Muscle layer of colon (tissue), 2 donors: ENCODE results near the gene FLT1.

Source experiments
- H3K27ac ChIP-seq: one replicate; pipeline ENCODE4 v1.7.0; 2013; ENCODE audit warnings: low read depth, mild to moderate bottlenecking, low read length, moderate library complexity
- H3K27me3 ChIP-seq, 2 donors: one replicate each; pipeline ENCODE4 v1.7.0; 2013; ENCODE audit warnings: low read length in 2 of 2, mild to moderate bottlenecking in 2 of 2; ENCODE audit not compliant: insufficient read depth in 2 of 2, control insufficient read depth in 1 of 2
- H3K36me3 ChIP-seq: one replicate; pipeline ENCODE4 v1.7.0; 2013; ENCODE audit warnings: mild to moderate bottlenecking, low read length; ENCODE audit not compliant: insufficient read depth
- H3K4me1 ChIP-seq: one replicate; pipeline ENCODE4 v1.7.0; 2013; ENCODE audit warnings: mild to moderate bottlenecking, low read length; ENCODE audit not compliant: insufficient read depth
- H3K4me3 ChIP-seq, 2 donors: one replicate each; pipeline ENCODE4 v1.7.0; 2013; ENCODE audit warnings: low read length in 2 of 2, low read depth in 1 of 2, mild to moderate bottlenecking in 1 of 2, moderate library complexity in 1 of 2
- H3K9ac ChIP-seq: one replicate; pipeline ENCODE4 v1.7.0; 2013; ENCODE audit warnings: low read length
- H3K9me3 ChIP-seq: one replicate; pipeline ENCODE4 v1.7.0; 2013; ENCODE audit warnings: mild to moderate bottlenecking, low read length
- donor health status: abdominal sarcoma.
- donor health status: Adenocarcinoma of cecum.

Gene FLT1

GRCh38 chr13:28533441-28534166, 38.7 kb upstream of the FLT1 start:
- peaks cover 7% of the 10 kb centered on the region for H3K4me1 ChIP-seq
- H3K27ac ChIP-seq = no peak overlapping the region
- peaks cover 22 to 40% of the 10 kb centered on the region in 2 donors for H3K27me3 ChIP-seq
- no peak overlapping the region for H3K9ac ChIP-seq
- H3K9me3 ChIP-seq = no peaks in the 10 kb centered on the region
- no peak overlapping the region for H3K4me3 ChIP-seq
- no peaks in the 10 kb centered on the region for H3K36me3 ChIP-seq

- peaks cover 22 to 46% of the 10 kb centered on the region in 2 donors for H3K27me3 ChIP-seq
Observed at GRCh38 chr13:28533125-28533436, 38.2 kb upstream of the FLT1 start.

GRCh38 chr13:28532388-28533124, 37.6 kb upstream of the FLT1 start:
- peaks cover 7% of the 10 kb centered on the region for H3K4me1 ChIP-seq

More at GRCh38 chr13:28533125-28533436, 38.2 kb upstream of the FLT1 start:
- Histone ChIP-seq H3K36me3 (no peaks in the 10 kb centered on the region), H3K4me3 (peak overlapping the region in 1 of 2 donors; percentile 32), H3K9ac (no peak overlapping the region), H3K27ac (no peak overlapping the region), H3K9me3 (no peaks in the 10 kb centered on the region), H3K4me1 (peaks cover 7% of the 10 kb centered on the region)

GRCh38 chr13:28531845-28532387, 37.0 kb upstream of the FLT1 start:
- H3K4me3 ChIP-seq = peak overlapping the region; percentile 32 to 39
- H3K36me3 ChIP-seq = no peaks in the 10 kb centered on the region
- no peak overlapping the region for H3K9ac ChIP-seq
- no peaks in the 10 kb centered on the region for H3K9me3 ChIP-seq
- H3K4me1 ChIP-seq = peaks cover 7% of the 10 kb centered on the region
- H3K27ac ChIP-seq = no peak overlapping the region
- H3K27me3 ChIP-seq = peaks cover 22 to 50% of the 10 kb centered on the region in 2 donors

More at GRCh38 chr13:28532388-28533124, 37.6 kb upstream of the FLT1 start:
- H3K9ac ChIP-seq = no peak overlapping the region
- H3K27ac ChIP-seq = no peak overlapping the region
- H3K9me3 ChIP-seq = no peaks in the 10 kb centered on the region
- peak overlapping the region in 1 of 2 donors; percentile 32 for H3K4me3 ChIP-seq
- no peaks in the 10 kb centered on the region for H3K36me3 ChIP-seq
- peaks cover 22 to 50% of the 10 kb centered on the region in 2 donors for H3K27me3 ChIP-seq

GRCh38 chr13:28531077-28531844, 36.3 kb upstream of the FLT1 start:
- peak overlapping the region in 1 of 2 donors; percentile 39 for H3K4me3 ChIP-seq
- H3K36me3 ChIP-seq = no peaks in the 10 kb centered on the region
- H3K4me1 ChIP-seq = peaks cover 7% of the 10 kb centered on the region
- no peak overlapping the region for H3K27ac ChIP-seq
- no peak overlapping the region for H3K9ac ChIP-seq
- H3K27me3 ChIP-seq = peaks cover 22 to 50% of the 10 kb centered on the region in 2 donors
- no peaks in the 10 kb centered on the region for H3K9me3 ChIP-seq

- Histone ChIP-seq H3K27ac (no peak overlapping the region), H3K27me3 (peaks cover 22 to 50% of the 10 kb centered on the region in 2 donors)
Observed at GRCh38 chr13:28530729-28531076, 35.8 kb upstream of the FLT1 start.

GRCh38 chr13:28529836-28530235, 34.9 kb upstream of the FLT1 start:
- Histone ChIP-seq H3K4me1 (peaks cover 7% of the 10 kb centered on the region), H3K9ac (no peak overlapping the region), H3K4me3 (no peak overlapping the region), H3K27ac (no peak overlapping the region), H3K9me3 (no peaks in the 10 kb centered on the region), H3K36me3 (no peaks in the 10 kb centered on the region), H3K27me3 (peaks cover 22 to 50% of the 10 kb centered on the region in 2 donors)

More at GRCh38 chr13:28530729-28531076, 35.8 kb upstream of the FLT1 start:
- Histone ChIP-seq H3K9me3 (no peaks in the 10 kb centered on the region), H3K4me3 (peak overlapping the region in 1 of 2 donors; percentile 39), H3K4me1 (peaks cover 7% of the 10 kb centered on the region), H3K36me3 (no peaks in the 10 kb centered on the region), H3K9ac (no peak overlapping the region)

GRCh38 chr13:28528848-28529247, 33.9 kb upstream of the FLT1 start:
- H3K9ac ChIP-seq = no peak overlapping the region
- H3K4me1 ChIP-seq = peaks cover 7% of the 10 kb centered on the region
- no peak overlapping the region for H3K4me3 ChIP-seq
- H3K27ac ChIP-seq = no peak overlapping the region
- H3K27me3 ChIP-seq = peaks cover 22 to 50% of the 10 kb centered on the region in 2 donors
- no peaks in the 10 kb centered on the region for H3K9me3 ChIP-seq
- H3K36me3 ChIP-seq = no peaks in the 10 kb centered on the region

GRCh38 chr13:28528388-28528787, 33.5 kb upstream of the FLT1 start:
- H3K9me3 ChIP-seq = no peaks in the 10 kb centered on the region
- H3K27ac ChIP-seq = no peak overlapping the region
- H3K27me3 ChIP-seq = peaks cover 22 to 48% of the 10 kb centered on the region in 2 donors

GRCh38 chr13:28527629-28528028, 32.7 kb upstream of the FLT1 start:
- no peaks in the 10 kb centered on the region for H3K36me3 ChIP-seq
- H3K4me3 ChIP-seq = no peak overlapping the region
- H3K9me3 ChIP-seq = no peaks in the 10 kb centered on the region
- no peak overlapping the region for H3K9ac ChIP-seq
- peaks cover 22 to 40% of the 10 kb centered on the region in 2 donors for H3K27me3 ChIP-seq
- H3K27ac ChIP-seq = no peak overlapping the region
- H3K4me1 ChIP-seq = peaks cover 7% of the 10 kb centered on the region

More at GRCh38 chr13:28528388-28528787, 33.5 kb upstream of the FLT1 start:
- H3K4me1 ChIP-seq = peaks cover 7% of the 10 kb centered on the region
- H3K4me3 ChIP-seq = no peak overlapping the region
- no peaks in the 10 kb centered on the region for H3K36me3 ChIP-seq
- no peak overlapping the region for H3K9ac ChIP-seq

GRCh38 chr13:28526876-28527275, 31.9 kb upstream of the FLT1 start:
- H3K27ac ChIP-seq = no peak overlapping the region
- no peak overlapping the region for H3K9ac ChIP-seq
- no peak overlapping the region for H3K4me3 ChIP-seq
- peaks cover 21 to 34% of the 10 kb centered on the region in 2 donors for H3K27me3 ChIP-seq
- no peaks in the 10 kb centered on the region for H3K9me3 ChIP-seq
- H3K36me3 ChIP-seq = no peaks in the 10 kb centered on the region
- peaks cover 7% of the 10 kb centered on the region for H3K4me1 ChIP-seq
